Adrenal gland (tissue), 5 donors: ENCODE results near the gene NDC1.

ENCODE experiments used
- POLR2A ChIP-seq, 2 donors: fragments of 450-650 bp; IDR thresholded peaks; one replicate each; pipeline ENCODE4 v1.6.1; 2017; ENCODE audit warnings: antibody characterized with exemption in 2 of 2, mild to moderate bottlenecking in 2 of 2, moderate library complexity in 1 of 2
- TF ChIP-seq, protein P1 (sequence below), 6 experiments: fragments of 450-650 bp in 4 of 6; fragments of 200-600 bp in 2 of 6; sonication (generic) in 1 of 6; IDR thresholded peaks; 1 replicate in 5 of 6; 2 replicates in 1 of 6; pipeline versions ENCODE4 v1.5.1 to v1.8.0; 2016 to 2021; ENCODE audit warnings: antibody characterized with exemption in 6 of 6, mild to moderate bottlenecking in 2 of 6, moderate library complexity in 1 of 6
- donor health status: DM: no; HTN: no; CAD: no.

- TF ChIP-seq, protein P1, sequence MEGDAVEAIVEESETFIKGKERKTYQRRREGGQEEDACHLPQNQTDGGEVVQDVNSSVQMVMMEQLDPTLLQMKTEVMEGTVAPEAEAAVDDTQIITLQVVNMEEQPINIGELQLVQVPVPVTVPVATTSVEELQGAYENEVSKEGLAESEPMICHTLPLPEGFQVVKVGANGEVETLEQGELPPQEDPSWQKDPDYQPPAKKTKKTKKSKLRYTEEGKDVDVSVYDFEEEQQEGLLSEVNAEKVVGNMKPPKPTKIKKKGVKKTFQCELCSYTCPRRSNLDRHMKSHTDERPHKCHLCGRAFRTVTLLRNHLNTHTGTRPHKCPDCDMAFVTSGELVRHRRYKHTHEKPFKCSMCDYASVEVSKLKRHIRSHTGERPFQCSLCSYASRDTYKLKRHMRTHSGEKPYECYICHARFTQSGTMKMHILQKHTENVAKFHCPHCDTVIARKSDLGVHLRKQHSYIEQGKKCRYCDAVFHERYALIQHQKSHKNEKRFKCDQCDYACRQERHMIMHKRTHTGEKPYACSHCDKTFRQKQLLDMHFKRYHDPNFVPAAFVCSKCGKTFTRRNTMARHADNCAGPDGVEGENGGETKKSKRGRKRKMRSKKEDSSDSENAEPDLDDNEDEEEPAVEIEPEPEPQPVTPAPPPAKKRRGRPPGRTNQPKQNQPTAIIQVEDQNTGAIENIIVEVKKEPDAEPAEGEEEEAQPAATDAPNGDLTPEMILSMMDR (IDR thresholded peaks at IDR 0.05): no peak
- TF ChIP-seq POLR2A (IDR thresholded peaks at IDR 0.05): no peak
Observed at GRCh38 chr1:53733447-53733931, 104.6 kb downstream of the NDC1 start.
